AG10803 (cell line): Measurements from ENCODE around the gene SH3RF1.
"Not testable (repeated sequence)": the region's sequence is repeated elsewhere in the genome, so short reads cannot be mapped to it uniquely, and the experiment has no call there.

Source experiments
- DNase-seq: peaks from one replicate; pipeline ENCODE4 v3.0.0; 2010; ENCODE audit warnings: low read depth
- H3K4me3 ChIP-seq: 2 replicates; pipeline ENCODE4 v1.5.1; 2011; ENCODE audit warnings: mild to moderate bottlenecking, low read length, control low read depth
- CTCF ChIP-seq: conservative IDR thresholded peaks from 2 replicates; pipeline ENCODE4 v1.5.1; 2011; ENCODE audit warnings: mild to moderate bottlenecking, low read length, control low read depth, inconsistent platforms

SH3RF1 gene

GRCh38 chr4:169309326-169309967, 38.7 kb upstream of the SH3RF1 start:
- no peak overlapping the region for H3K4me3 ChIP-seq

GRCh38 chr4:169307576-169307975, 36.8 kb upstream of the SH3RF1 start:
- TF ChIP-seq CTCF = no peak
- no peak for DNase-seq
- no peak overlapping the region for H3K4me3 ChIP-seq

More at GRCh38 chr4:169309326-169309967, 38.7 kb upstream of the SH3RF1 start:
- no peak for TF ChIP-seq CTCF
- no peak for DNase-seq

- no peak overlapping the region for H3K4me3 ChIP-seq
- TF ChIP-seq CTCF = no peak
- DNase-seq = peak; percentile 22
Measured at GRCh38 chr4:169305651-169306050, 34.9 kb upstream of the SH3RF1 start.

GRCh38 chr4:169305173-169305572, 34.4 kb upstream of the SH3RF1 start:
- no peak overlapping the region for H3K4me3 ChIP-seq
- DNase-seq = no peak
- TF ChIP-seq CTCF = no peak

GRCh38 chr4:169295822-169296221, 25.1 kb upstream of the SH3RF1 start:
- H3K4me3 ChIP-seq = no peak overlapping the region
- no peak for DNase-seq
- no peak for TF ChIP-seq CTCF

GRCh38 chr4:169293343-169294176, 22.8 kb upstream of the SH3RF1 start:
- TF ChIP-seq CTCF = no peak
- H3K4me3 ChIP-seq = no peak overlapping the region

GRCh38 chr4:169287983-169288382, 17.2 kb upstream of the SH3RF1 start:
- H3K4me3 ChIP-seq, DNase-seq: not testable (repeated sequence)

More at GRCh38 chr4:169293343-169294176, 22.8 kb upstream of the SH3RF1 start:
- DNase-seq = no peak
